ENCODE measurements around the gene SH2D6. TPM values are rescaled to one million over a fixed set of nuclear protein-coding genes. Genes with fewer than 3 reads are reported as not detected.

Gene SH2D6
- total RNA-seq, 4 donors from 2014 or later, result 7.6 to 14.2 (median 11.4) TPM; not detected in 1

GRCh38 chr2:85440729-85441128 lies 22.2 kb downstream of the SH2D6 start:
- in situ Hi-C loops (cut with MboI; ENCODE audit: low pct_ligation_motif_present in 1 of 4, low pct_unique_long_range_greater_than_20kb in 1 of 4, low sequenced_read_pairs in 3 of 4) (no loop called here), intact Hi-C loops (cut with DNase I; ENCODE audit: low total_unique reads) (no loop called here)
- Histone ChIP-seq H3K27ac (no peak overlapping the region), H3K36me3 (no peaks in the 10 kb centered on the region), H3K4me1 (peaks cover 18 to 36% (median 25%) of the 10 kb centered on the region in 4 donors), H3K9me3 (no peaks in the 10 kb centered on the region), H3K27me3 (no peaks in the 10 kb centered on the region), H3K4me3 (no peak overlapping the region)
- 75 to 90% methylated on average over 4 to 5 of the region's 5 CpGs for WGBS, 2 donors (ENCODE audit: low coverage in 1 of 2)
- TF ChIP-seq POLR2AphosphoS5 (IDR thresholded peaks at IDR 0.05), result no peak
- DNase-seq, result no peak

- Histone ChIP-seq H3K36me3 (no peaks in the 10 kb centered on the region), H3K4me3 (no peak overlapping the region), H3K9me3 (no peaks in the 10 kb centered on the region), H3K27ac (no peak overlapping the region), H3K27me3 (no peaks in the 10 kb centered on the region), H3K4me1 (peaks cover 17 to 38% (median 25%) of the 10 kb centered on the region in 4 donors)
- no peak for DNase-seq
- TF ChIP-seq POLR2A (IDR thresholded peaks at IDR 0.05), result no peak
- no peak for TF ChIP-seq POLR2AphosphoS5 (IDR thresholded peaks at IDR 0.05)
- TF ChIP-seq EP300 (IDR thresholded peaks at IDR 0.05; ENCODE audit: low read depth), result no peak
- no peak for TF ChIP-seq CTCF (IDR thresholded peaks at IDR 0.05)
- 80 to 88% methylated on average over 2 to 4 of the region's 4 CpGs for WGBS, 2 donors (ENCODE audit: low coverage in 1 of 2)
- intact Hi-C loops (cut with DNase I; ENCODE audit: low total_unique reads), result no loop called here
- in situ Hi-C loops (cut with MboI; ENCODE audit: low pct_ligation_motif_present in 1 of 4, low pct_unique_long_range_greater_than_20kb in 1 of 4, low sequenced_read_pairs in 3 of 4), result no loop called here
Measured at GRCh38 chr2:85441864-85442263, 23.4 kb downstream of the SH2D6 start.

- intact Hi-C loops (cut with DNase I; ENCODE audit: low total_unique reads), result no loop called here
- H3K4me3 ChIP-seq, result no peak overlapping the region
- DNase-seq, result no peak
- TF ChIP-seq EP300 (IDR thresholded peaks at IDR 0.05; ENCODE audit: low read depth), result no peak
- no peak for TF ChIP-seq CTCF (IDR thresholded peaks at IDR 0.05)
- no peak for TF ChIP-seq POLR2A (IDR thresholded peaks at IDR 0.05)
- TF ChIP-seq POLR2AphosphoS5 (IDR thresholded peaks at IDR 0.05), result no peak
- WGBS, 2 donors (ENCODE audit: low coverage in 1 of 2), result 83 to 93% methylated on average over 2 to 6 of the region's 6 CpGs
- no peaks in the 10 kb centered on the region for H3K36me3 ChIP-seq
- in situ Hi-C loops (cut with MboI; ENCODE audit: low pct_ligation_motif_present in 1 of 4, low pct_unique_long_range_greater_than_20kb in 1 of 4, low sequenced_read_pairs in 3 of 4), result no loop called here
- H3K27ac ChIP-seq, result peak overlapping the region; percentile 46 to 70 (median 63)
- H3K27me3 ChIP-seq, result no peaks in the 10 kb centered on the region
- no peaks in the 10 kb centered on the region for H3K9me3 ChIP-seq
- H3K4me1 ChIP-seq, result peaks cover 0 to 13% (median 6%) of the 10 kb centered on the region in 4 donors
Measured at GRCh38 chr2:85444629-85445172, 26.2 kb downstream of the SH2D6 start.

- intact Hi-C loops (cut with DNase I; ENCODE audit: low total_unique reads), result no loop called here
- DNase-seq, result no peak
- H3K9me3 ChIP-seq, result no peaks in the 10 kb centered on the region
- in situ Hi-C loops (cut with MboI; ENCODE audit: low pct_ligation_motif_present in 1 of 4, low pct_unique_long_range_greater_than_20kb in 1 of 4, low sequenced_read_pairs in 3 of 4), result no loop called here
- no peaks in the 10 kb centered on the region for H3K27me3 ChIP-seq
- no peak for TF ChIP-seq CTCF (IDR thresholded peaks at IDR 0.05)
- no peak for TF ChIP-seq POLR2A (IDR thresholded peaks at IDR 0.05)
- TF ChIP-seq POLR2AphosphoS5 (IDR thresholded peaks at IDR 0.05), result peak in 2 of 3 donors; percentile 27 to 40
- no peak for TF ChIP-seq EP300 (IDR thresholded peaks at IDR 0.05; ENCODE audit: low read depth)
- no peak overlapping the region for H3K4me3 ChIP-seq
- 88 to 89% methylated on average over 3 to 5 of the region's 5 CpGs for WGBS, 2 donors (ENCODE audit: low coverage in 1 of 2)
- peak overlapping the region; percentile 46 to 70 (median 63) for H3K27ac ChIP-seq
- no peaks in the 10 kb centered on the region for H3K36me3 ChIP-seq
- peaks cover 0 to 13% (median 6%) of the 10 kb centered on the region in 4 donors for H3K4me1 ChIP-seq
Measured at GRCh38 chr2:85445316-85446295, 27.1 kb downstream of the SH2D6 start.
